DND-41 (cell line): Measurements from ENCODE around the gene KIRREL3.

Source experiments
- EZH2 ChIP-seq: IDR thresholded peaks from 3 replicates; pipeline ENCODE4 v1.6.1; 2012; ENCODE audit warnings: borderline replicate concordance, low read depth, mild to moderate bottlenecking, moderate library complexity, low read length, inconsistent platforms; ENCODE audit not compliant: severe bottlenecking
- TF ChIP-seq, protein P1 (sequence below): IDR thresholded peaks from 2 replicates; pipeline ENCODE4 v1.5.1; 2012; ENCODE audit warnings: borderline replicate concordance, low read length, moderate library complexity, mild to moderate bottlenecking; ENCODE audit not compliant: poor library complexity, severe bottlenecking; ENCODE audit errors: extremely low read depth

DNA sequence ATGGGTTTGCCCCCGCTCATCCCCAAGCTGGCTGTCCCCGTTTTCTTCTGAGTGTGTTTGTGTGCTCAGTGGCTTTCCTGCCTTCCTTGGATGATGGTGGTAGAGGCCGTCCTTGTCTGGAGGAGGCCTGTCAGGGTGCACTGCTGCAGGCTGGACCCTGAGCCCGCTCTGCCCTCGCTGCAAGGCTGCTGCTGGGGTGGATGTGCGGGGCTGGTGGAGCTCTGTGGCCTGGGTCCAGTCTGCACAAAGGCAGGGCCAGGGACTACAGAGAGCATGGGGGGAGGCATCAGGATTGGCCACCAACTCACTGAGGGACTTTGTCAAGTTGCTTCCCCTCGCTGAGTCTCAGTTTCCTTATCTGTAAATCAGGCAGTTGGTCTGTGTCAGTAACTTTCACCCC is 275.0 kb downstream of the KIRREL3 start:
- TF ChIP-seq, protein P1, sequence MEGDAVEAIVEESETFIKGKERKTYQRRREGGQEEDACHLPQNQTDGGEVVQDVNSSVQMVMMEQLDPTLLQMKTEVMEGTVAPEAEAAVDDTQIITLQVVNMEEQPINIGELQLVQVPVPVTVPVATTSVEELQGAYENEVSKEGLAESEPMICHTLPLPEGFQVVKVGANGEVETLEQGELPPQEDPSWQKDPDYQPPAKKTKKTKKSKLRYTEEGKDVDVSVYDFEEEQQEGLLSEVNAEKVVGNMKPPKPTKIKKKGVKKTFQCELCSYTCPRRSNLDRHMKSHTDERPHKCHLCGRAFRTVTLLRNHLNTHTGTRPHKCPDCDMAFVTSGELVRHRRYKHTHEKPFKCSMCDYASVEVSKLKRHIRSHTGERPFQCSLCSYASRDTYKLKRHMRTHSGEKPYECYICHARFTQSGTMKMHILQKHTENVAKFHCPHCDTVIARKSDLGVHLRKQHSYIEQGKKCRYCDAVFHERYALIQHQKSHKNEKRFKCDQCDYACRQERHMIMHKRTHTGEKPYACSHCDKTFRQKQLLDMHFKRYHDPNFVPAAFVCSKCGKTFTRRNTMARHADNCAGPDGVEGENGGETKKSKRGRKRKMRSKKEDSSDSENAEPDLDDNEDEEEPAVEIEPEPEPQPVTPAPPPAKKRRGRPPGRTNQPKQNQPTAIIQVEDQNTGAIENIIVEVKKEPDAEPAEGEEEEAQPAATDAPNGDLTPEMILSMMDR, result no peak
- no peak for TF ChIP-seq EZH2
